A673 (cell line): ENCODE measurements around the gene DZANK1.

Experiments
- EZH2 ChIP-seq: fragments of 200-600 bp; sonication (generic); IDR thresholded peaks from 2 replicates; pipeline ENCODE4 v1.6.1; 2017; ENCODE audit warnings: borderline replicate concordance, low read depth, mild to moderate bottlenecking, mixed read lengths, antibody characterized with exemption, low read length; ENCODE audit not compliant: poor library complexity, severe bottlenecking
- TF ChIP-seq, protein P1 (sequence below): fragments of 300-800, 200-600 bp; sonication (generic); conservative IDR thresholded peaks from 2 replicates; pipeline ENCODE4 v1.5.1; 2017; ENCODE audit warnings: low read depth, mild to moderate bottlenecking, antibody characterized with exemption, low read length, moderate library complexity, mixed read lengths

DNA sequence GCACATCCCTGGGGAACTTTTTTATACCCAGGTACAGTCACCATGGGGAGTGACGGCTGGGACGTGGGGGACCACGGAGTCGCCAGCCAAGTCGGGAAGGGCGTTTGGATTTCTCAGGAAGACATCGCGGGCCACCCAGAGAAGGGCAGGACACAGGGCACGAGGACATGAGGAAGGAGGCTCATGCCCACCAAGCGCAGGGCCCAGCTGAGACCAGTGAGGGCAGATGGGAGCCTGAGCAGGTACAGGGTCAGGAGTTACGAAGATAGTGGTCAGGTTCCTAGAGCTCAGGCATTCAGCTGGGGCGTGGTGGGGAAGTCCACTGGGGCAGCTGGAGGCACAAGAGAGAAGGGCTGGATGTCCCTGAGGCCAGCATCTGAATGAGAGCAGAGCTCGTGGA lies 103.9 kb downstream of the DZANK1 start:
- TF ChIP-seq, protein P1, sequence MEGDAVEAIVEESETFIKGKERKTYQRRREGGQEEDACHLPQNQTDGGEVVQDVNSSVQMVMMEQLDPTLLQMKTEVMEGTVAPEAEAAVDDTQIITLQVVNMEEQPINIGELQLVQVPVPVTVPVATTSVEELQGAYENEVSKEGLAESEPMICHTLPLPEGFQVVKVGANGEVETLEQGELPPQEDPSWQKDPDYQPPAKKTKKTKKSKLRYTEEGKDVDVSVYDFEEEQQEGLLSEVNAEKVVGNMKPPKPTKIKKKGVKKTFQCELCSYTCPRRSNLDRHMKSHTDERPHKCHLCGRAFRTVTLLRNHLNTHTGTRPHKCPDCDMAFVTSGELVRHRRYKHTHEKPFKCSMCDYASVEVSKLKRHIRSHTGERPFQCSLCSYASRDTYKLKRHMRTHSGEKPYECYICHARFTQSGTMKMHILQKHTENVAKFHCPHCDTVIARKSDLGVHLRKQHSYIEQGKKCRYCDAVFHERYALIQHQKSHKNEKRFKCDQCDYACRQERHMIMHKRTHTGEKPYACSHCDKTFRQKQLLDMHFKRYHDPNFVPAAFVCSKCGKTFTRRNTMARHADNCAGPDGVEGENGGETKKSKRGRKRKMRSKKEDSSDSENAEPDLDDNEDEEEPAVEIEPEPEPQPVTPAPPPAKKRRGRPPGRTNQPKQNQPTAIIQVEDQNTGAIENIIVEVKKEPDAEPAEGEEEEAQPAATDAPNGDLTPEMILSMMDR = no peak
- no peak for TF ChIP-seq EZH2
